Stimulated activated CD8-positive, alpha-beta memory T cell treated with anti-CD3 and anti-CD28 coated beads, Interleukin-7, amount 100 ng/mL, for 4 hours (primary cell): Measurements from ENCODE around the gene ARIH2.
"Not testable (repeated sequence)": the region's sequence is repeated elsewhere in the genome, so short reads cannot be mapped to it uniquely, and the experiment has no call there.

ENCODE experiments used
- DNase-seq, 2 donors: peaks; one replicate each; pipeline ENCODE4 v3.0.0-alpha.2; 2020; ENCODE audit warnings: low read depth in 2 of 2

ARIH2 gene

GRCh38 chr3:49004352-49005302 lies 86.0 kb downstream of the ARIH2 start:
- no peak for DNase-seq

- DNase-seq, result no peak
Observed at GRCh38 chr3:49005303-49005680, 86.7 kb downstream of the ARIH2 start.

- DNase-seq, result no peak
Observed at GRCh38 chr3:49005998-49006397, 87.4 kb downstream of the ARIH2 start.

GRCh38 chr3:49006408-49007067 lies 87.9 kb downstream of the ARIH2 start:
- DNase-seq, result no peak

GRCh38 chr3:49007068-49007770 lies 88.6 kb downstream of the ARIH2 start, which contains the start of gene WDR6:
Gene WDR6 (plus strand): TSS chr3:49007391. CDS start chr3:49007432, 41 bp downstream.
- DNase-seq, result peak; percentile 95 to 96

GRCh38 chr3:49007771-49008528 lies 89.3 kb downstream of the ARIH2 start:
- DNase-seq, result peak; percentile 86 to 88

GRCh38 chr3:49008627-49009026 lies 90.0 kb downstream of the ARIH2 start:
- DNase-seq, result not testable (repeated sequence)

GRCh38 chr3:49009396-49009795 lies 90.8 kb downstream of the ARIH2 start:
- no peak for DNase-seq

- no peak for DNase-seq
Observed at GRCh38 chr3:49012441-49013017, 93.9 kb downstream of the ARIH2 start.

- DNase-seq, result no peak
Observed at GRCh38 chr3:49013113-49013737, 94.6 kb downstream of the ARIH2 start.

- peak in 1 of 2 donors; percentile 25 for DNase-seq
Observed at GRCh38 chr3:49013738-49014660, 95.4 kb downstream of the ARIH2 start.

- DNase-seq, result no peak
Observed at GRCh38 chr3:49015072-49015471, 96.4 kb downstream of the ARIH2 start.

GRCh38 chr3:49015765-49016164 lies 97.1 kb downstream of the ARIH2 start:
- DNase-seq, result no peak

- DNase-seq, result no peak
Observed at GRCh38 chr3:49016414-49017228, 98.0 kb downstream of the ARIH2 start.

GRCh38 chr3:49017229-49017970 lies 98.8 kb downstream of the ARIH2 start:
- DNase-seq, result no peak

GRCh38 chr3:49017971-49018706 lies 99.5 kb downstream of the ARIH2 start, which contains the start of gene DALRD3:
Gene DALRD3 (minus strand): TSS chr3:49018580. CDS start chr3:49018564, 16 bp downstream.
- DNase-seq, result peak; percentile 31 to 48

- no peak for DNase-seq
Observed at GRCh38 chr3:49018707-49019006, 100.0 kb downstream of the ARIH2 start.
